GM18861 (cell line): ENCODE results near the gene MSGN1.

Experiments
- ATAC-seq: cut with Tn5 transposase; IDR thresholded peaks from one replicate; pipeline ENCODE4 v1.9.1; 2021; ENCODE audit not compliant: unreplicated experiment

The MSGN1 gene

DNA sequence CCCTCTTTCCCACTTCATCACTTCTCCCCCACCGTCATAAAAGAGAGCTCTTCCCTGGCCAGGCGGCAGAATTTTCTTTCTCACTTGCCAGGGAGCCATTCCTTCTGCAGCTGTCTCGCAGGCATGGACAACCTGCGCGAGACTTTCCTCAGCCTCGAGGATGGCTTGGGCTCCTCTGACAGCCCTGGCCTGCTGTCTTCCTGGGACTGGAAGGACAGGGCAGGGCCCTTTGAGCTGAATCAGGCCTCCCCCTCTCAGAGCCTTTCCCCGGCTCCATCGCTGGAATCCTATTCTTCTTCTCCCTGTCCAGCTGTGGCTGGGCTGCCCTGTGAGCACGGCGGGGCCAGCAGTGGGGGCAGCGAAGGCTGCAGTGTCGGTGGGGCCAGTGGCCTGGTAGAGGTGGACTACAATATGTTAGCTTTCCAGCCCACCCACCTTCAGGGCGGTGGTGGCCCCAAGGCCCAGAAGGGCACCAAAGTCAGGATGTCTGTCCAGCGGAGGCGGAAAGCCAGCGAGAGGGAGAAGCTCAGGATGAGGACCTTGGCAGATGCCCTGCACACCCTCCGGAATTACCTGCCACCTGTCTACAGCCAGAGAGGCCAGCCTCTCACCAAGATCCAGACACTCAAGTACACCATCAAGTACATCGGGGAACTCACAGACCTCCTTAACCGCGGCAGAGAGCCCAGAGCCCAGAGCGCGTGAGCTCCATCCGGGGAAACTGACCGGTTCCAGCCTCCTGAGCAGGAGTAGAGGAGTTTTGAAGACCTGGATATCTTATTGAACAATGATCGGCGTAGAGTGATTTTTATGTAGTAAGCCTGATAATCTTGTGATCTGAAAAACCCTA, at the start of gene MSGN1:
Gene MSGN1 (plus strand): TSS at position 65 of the 850 bp plus-strand sequence. CDS start 59 bp downstream, at position 124.
- no peak for ATAC-seq

DNA sequence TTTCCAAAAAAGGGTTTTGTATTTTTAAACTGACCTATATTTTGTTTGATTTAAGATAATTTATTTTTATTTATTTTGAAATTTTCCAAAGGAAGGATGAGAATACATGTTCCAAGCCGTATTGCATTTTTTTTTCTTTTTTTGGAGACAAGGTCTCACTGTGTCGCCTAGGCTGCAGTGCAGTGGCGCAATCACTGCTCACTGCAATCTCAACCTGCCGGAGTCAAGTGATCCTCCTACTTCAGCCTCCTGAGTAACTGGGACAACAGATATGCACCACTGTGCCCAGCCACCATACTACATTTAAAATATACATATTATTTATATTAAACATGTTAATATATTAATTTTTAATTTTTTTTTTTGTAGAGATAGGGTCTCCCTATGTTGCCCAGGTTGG, 47.4 kb upstream of the MSGN1 start:
- ATAC-seq: no peak

DNA sequence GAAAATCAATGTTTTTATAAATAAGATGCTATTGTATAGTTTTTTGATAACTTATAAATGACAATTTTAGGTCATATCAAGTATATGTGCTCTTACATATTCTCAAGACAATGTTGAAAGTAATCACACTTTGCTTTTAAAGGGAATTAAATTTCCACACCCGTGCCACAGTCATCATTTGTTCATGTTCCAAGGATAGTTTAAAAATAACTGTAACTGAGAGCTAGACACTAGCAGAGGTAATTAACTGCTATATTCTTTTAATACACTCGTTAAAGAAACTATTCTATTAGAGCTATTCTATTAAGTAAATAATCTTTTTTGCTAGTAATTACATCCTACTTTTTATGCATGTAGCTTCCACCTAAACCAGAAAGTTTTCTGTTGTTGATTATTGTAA, 44.3 kb upstream of the MSGN1 start:
- no peak for ATAC-seq

DNA sequence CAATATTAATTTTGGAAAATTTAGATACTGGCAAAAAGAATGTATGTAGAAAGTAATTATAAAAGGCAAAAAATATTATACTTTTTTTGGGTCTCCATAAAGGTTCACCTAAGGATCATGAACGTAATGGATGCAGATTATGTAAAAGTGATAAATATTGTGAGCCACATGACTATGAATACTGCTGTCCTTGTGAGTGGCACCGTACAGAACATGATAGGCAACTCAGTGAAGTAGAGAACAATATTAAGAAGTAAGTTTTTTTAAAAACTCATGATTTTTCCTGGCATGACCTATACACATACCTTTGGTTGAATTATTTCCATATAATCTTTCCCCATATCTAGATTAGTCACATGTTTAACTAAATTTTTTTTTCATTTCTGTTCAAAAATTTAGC, 43.7 kb upstream of the MSGN1 start:
- no peak for ATAC-seq

DNA sequence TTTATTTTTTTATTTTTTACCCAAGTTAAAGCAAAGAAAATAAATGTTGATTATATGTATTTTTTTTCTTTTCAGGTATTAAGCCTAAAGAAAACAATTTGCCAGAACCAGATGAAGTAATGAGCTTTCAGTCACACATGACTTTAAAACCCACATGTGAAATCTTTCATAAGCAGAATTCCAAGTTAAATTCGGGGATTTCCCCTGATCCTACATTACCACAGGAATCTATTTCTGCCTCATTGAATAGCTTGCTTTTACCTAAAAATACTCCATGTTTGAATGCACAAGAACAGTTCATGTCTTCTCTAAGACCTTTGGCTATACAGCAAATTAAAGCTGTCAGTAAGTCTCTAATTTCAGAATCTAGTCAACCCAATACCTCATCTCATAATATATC, 35.7 kb upstream of the MSGN1 start:
- ATAC-seq: no peak

- ATAC-seq: no peak
Observed at GRCh38 chr2:17781482-17781881, 34.8 kb upstream of the MSGN1 start.

DNA sequence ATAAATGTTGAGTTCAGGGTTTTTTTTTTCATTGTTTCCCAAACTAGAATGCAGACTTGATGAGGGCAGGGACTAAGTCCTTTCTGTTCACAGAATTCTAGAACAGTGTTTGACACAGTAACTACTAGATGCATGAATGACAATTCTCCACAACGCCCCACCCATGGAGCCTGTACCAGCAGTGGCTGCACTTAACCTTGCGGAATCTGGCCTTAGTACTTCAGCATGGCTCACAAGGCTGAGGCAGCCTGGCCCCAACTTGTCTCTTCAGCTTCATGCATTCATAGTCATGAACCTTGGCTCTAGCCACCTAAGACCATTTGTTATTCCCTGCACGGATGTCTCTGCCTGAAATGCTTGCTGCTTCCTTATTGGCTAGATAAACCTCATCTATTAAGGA, 29.5 kb upstream of the MSGN1 start:
- no peak for ATAC-seq

DNA sequence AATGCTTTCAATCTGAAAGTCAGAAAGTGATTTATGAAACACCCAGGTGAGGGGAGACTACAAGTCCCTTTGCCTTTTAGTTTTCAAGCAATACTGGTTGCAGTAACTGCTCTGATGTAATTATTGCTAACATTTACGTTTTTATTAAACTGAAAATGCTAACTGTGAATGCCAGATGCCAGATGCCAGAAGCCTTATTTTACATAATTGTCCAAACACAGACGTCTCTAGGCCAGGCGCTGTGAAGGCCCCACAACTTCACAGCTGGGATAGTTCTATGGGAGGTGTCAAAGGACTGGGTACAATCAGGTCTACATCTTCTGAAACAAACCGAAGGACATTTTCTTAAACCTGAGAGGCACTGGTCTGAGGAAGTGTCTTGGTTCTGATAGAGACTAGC, 27.5 kb upstream of the MSGN1 start:
- ATAC-seq: no peak

- ATAC-seq: no peak
Observed at GRCh38 chr2:17790536-17790935, 25.7 kb upstream of the MSGN1 start.

DNA sequence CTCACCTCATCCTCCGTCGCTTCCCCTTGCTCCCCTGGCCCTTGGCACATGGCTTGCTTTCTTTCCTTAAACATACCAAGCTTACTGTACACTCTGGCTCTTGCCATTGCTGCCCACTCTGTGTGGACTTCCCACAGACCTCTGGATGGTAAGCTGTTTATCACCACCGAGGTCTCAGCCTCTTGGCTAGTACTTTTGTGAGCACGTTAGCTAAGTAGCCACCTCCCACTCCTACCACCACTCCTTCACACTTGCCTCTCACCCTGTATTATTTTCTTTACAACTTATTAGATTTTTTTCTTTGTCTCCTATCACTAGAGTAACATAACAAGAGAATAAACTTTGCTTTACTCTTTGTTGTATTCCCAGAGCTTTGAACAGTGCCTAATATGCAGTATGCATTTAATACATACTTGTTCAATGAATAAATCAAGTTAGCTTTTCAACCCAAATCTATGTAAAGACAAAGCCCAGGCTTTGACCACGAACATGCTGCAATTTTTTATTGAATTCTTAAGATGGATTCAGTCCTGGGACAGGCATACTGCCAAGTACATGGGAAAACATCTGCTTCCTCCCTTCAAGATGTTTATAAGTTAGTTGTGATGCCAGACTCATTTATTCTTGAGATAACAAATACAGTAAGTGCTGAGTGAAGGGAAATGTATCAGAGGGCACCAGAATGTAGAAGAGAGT, 25.0 kb upstream of the MSGN1 start:
- ATAC-seq: no peak

- ATAC-seq: no peak
Observed at GRCh38 chr2:17791817-17792130, 24.5 kb upstream of the MSGN1 start.

GRCh38 chr2:17792515-17792914, 23.7 kb upstream of the MSGN1 start:
- no peak for ATAC-seq

DNA sequence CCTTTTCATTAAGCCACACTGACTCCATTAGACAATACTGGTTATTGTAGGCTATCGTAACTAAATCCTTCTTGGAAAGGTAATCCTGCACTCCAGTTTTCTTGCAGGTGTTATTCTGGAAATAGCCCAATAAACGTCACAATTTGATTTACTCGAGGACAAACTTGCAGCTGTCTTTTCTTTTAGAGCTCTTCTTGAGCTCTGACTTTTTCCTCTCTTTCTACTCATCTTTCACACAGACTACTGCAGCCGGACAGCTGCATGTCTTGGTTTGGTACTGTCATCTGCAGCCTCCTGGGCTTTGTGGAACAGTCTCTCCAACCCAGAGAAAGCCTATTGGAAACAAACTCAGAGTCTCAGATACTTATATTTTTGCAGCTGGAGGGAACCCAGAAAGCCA, 23.0 kb upstream of the MSGN1 start:
- ATAC-seq: no peak

DNA sequence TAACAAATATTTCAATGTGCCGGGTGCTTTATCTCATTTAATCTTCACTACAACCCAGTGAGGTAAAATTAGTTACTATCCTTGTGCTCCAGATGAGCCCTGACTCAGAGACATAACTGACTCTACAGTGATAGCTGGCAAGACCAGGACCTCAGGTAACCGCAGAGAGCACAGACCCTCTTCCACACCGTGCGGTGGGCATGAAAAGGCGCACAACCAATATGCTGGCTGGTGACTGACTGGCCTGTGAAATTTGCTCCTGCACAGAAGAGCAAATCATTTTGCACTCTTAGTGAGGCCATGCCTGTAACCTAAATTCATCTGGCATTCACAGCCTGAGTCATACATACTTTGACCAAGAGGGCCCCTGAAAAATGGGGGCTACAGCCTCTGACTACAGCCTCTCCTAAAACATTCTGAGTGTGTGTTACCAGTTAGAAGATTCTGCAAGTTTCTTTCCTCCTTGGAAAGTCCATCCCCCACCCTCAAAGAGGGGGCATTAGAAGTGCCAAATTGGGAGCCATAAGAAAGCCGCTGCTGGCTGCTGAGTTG, 22.4 kb upstream of the MSGN1 start:
- ATAC-seq: no peak

- ATAC-seq: no peak
Observed at GRCh38 chr2:17795309-17795708, 21.0 kb upstream of the MSGN1 start.

- ATAC-seq: no peak
Observed at GRCh38 chr2:17798338-17798737, 17.9 kb upstream of the MSGN1 start.

DNA sequence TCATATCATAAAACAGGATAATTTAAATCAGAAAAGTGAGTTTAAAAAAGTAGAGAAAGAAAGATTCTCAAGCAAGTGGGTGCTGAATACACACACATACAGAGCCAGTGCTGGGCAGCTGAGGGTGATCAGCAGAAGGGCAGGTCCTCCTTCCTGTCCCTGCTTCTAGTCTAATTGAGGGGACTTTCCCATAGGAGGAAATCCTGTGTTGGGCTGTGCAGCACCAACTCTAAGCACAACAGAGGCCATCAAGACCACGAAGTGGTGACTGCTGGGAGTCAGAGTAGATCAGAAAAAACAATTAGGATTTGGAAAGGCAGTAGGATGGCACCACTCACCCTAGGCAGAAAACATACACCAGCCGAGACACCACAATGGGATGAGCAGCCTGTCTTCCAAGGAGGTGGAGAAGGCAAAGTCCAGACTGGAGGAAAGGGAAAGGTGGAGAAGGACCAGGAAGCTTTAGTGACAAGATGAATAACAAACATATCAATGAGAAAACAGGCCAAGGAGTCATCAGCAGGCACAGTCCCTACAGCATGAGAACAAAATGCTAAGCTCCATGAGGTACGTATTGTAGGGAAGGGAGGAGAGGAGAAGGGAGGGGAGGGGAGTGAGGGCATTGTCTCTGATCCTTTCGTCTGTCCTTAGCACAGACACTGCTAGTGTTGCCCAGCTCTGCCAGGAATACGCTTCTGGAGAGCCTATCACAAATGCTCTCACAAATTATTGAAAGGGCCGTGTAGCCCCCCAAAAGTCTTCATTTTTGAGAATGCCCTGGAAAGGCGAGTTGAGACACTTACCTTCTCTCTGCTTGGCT, 16.7 kb upstream of the MSGN1 start:
- no peak for ATAC-seq

DNA sequence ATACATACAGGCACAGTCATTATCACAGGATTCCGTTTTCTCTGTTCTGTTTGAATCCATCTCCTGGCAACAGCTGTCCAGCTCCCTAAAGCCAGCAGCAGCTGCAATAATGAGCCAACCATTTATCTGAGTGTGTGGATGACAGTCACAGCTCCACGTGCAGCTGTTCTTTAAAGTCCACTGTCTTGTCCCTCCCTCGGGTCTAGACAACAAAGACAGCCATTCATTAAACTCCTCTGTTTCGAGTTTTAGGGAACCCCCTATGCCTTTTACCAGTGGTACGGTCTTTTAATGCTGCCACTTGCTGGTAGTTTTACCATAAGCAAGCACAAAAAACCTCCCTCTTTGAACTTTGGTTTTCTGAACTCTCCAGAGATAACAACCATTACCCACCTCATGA, 16.0 kb upstream of the MSGN1 start:
- ATAC-seq: no peak

DNA sequence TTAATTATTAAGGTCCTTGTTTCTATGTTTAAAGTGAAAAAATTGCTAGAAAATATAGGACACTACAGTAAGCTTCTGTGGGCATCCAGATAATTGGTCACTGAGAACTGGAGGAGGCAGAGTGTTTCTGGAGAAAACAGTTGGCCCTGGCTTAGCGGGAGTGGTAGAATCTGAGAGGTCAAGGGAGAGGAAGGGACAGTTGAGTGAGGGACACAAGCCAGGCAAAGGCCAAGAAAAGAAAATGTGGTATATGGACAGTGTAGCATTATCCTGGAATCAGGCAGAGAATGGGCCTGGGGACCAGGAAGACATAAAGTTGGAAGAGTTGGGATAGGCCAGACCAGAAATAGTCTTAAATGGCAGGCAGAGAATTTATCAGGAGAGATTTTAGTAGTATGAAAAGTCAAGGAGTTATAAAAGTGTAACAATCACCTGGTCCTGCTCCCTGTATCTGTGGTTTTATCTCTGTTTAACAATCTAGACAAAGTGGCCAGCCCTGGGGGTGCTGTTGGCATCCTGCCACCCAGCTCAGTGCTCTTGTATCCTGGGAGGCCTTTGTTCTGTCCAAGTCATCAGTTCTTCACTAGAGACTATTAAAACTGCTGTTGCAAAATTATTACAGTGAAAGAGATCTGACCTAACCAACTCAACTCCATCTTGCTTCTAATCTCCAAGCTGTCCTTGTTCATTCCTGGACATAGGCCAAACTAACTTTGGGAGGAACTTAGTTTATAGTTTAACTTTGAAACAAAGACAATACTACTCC, 15.4 kb upstream of the MSGN1 start:
- no peak for ATAC-seq

GRCh38 chr2:17803497-17803896, 12.8 kb upstream of the MSGN1 start:
- no peak for ATAC-seq

- peak; percentile 78 for ATAC-seq
Observed at GRCh38 chr2:17804358-17804757, 11.9 kb upstream of the MSGN1 start.
